Cardiac fibroblast (primary cell): Measurements from ENCODE around the gene PEX14.
"Not testable (repeated sequence)": the region's sequence is repeated elsewhere in the genome, so short reads cannot be mapped to it uniquely, and the experiment has no call there.

ENCODE experiments used
- DNase-seq, 2 donors: peaks; one replicate each; pipeline versions ENCODE4 v3.0.0 to v3.0.0-alpha.2; 2010; ENCODE audit warnings: low read depth in 2 of 2
- H3K4me3 ChIP-seq, 2 donors: replicated peaks in 1 of 2; 1 replicate in 1 of 2; 2 replicates in 1 of 2; pipeline ENCODE4 v1.5.1; 2011; ENCODE audit warnings: low read depth in 2 of 2, low read length in 2 of 2, mild to moderate bottlenecking in 2 of 2, moderate library complexity in 1 of 2
- TF ChIP-seq, protein P1 (sequence below): IDR thresholded peaks from one replicate; pipeline ENCODE4 v1.5.1; 2011; ENCODE audit warnings: low read depth, mild to moderate bottlenecking, low read length, inconsistent platforms

The PEX14 gene

DNA sequence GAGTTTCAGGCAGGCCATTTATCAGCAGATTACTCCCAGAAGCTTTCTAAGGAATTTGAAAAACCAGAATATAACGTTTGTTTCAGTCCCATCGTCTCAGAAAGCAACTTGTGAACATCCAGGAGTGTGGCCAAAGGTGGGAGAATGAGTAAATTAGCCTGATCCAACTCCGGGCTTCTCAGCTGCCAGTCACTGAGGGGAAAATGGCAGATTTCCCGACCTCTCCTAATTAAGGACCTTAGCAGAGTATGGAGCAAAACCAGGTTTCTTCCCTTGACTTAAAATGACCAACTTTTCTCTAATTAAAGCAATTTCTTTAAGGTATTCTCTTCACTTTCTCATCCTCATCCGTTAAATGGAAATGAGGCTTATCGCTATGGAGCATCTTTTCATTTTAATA, 23.9 kb upstream of the PEX14 start:
- H3K4me3 ChIP-seq, result no peak overlapping the region
- DNase-seq, result no peak
- TF ChIP-seq, protein P1, sequence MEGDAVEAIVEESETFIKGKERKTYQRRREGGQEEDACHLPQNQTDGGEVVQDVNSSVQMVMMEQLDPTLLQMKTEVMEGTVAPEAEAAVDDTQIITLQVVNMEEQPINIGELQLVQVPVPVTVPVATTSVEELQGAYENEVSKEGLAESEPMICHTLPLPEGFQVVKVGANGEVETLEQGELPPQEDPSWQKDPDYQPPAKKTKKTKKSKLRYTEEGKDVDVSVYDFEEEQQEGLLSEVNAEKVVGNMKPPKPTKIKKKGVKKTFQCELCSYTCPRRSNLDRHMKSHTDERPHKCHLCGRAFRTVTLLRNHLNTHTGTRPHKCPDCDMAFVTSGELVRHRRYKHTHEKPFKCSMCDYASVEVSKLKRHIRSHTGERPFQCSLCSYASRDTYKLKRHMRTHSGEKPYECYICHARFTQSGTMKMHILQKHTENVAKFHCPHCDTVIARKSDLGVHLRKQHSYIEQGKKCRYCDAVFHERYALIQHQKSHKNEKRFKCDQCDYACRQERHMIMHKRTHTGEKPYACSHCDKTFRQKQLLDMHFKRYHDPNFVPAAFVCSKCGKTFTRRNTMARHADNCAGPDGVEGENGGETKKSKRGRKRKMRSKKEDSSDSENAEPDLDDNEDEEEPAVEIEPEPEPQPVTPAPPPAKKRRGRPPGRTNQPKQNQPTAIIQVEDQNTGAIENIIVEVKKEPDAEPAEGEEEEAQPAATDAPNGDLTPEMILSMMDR, result no peak

DNA sequence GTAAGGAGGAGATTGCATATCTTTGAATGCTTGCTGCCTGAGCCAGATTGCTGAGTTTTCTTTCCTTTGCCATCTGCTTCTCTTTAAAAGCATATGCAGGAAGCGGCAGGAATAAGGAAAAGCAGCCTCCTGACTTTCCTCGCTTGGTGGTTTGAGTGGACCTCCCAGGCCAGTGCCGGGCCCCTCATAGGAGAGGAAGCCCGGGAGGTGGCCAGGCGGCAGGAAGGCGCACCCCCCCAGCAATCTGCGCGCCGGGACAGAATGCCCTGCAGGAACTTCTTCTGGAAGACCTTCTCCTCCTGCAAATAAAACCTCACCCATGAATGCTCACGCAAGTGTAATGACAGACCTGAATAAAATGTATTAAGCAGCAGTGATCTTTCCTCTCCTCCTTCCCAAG, 23.5 kb upstream of the PEX14 start:
- TF ChIP-seq, protein P1, result no peak
- DNase-seq, result peak; percentile 18 to 40
- H3K4me3 ChIP-seq, result peak overlapping the region in 1 of 2 donors; percentile 0

DNA sequence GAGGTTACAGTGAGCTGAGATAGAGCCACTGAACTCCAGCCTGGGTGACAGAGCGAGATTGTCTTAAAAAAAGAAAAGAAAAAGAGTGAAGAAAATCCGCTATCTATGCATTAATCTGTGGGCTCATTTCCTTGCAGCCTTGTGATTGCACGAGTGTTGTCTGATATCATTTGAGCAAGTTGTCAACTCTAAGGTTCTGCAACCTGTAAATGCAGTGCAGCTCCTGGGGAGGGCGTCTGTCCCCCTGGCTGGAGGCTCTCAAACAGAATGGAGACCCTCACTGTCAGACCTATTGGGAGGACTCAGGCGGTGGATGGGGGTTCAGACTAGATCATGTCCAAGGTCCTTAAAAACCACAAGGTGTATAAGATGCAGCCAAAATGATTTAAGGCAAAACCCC, 18.7 kb upstream of the PEX14 start:
- TF ChIP-seq, protein P1, result no peak
- no peak for DNase-seq
- H3K4me3 ChIP-seq, result no peak overlapping the region

DNA sequence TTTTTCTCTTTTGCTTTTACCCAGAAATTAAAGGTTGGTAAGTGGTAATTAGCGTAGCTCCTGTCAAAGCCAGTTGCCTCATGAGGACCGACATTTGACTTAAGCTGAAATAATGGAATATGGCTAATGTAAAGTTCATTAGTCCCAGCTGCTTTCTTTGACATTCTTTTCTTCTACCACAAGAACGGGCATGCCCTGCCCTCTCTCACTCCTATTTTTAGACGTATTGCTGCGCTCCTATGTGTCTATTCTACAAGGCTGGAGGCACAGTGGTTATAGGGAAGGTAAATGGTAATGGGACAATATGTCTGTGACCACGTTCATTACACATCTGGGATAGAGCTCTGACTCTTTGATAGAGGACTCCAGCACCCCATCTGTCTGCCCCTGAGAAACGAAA, 18.1 kb upstream of the PEX14 start:
- DNase-seq, result no peak
- TF ChIP-seq, protein P1, result no peak
- no peak overlapping the region for H3K4me3 ChIP-seq

DNA sequence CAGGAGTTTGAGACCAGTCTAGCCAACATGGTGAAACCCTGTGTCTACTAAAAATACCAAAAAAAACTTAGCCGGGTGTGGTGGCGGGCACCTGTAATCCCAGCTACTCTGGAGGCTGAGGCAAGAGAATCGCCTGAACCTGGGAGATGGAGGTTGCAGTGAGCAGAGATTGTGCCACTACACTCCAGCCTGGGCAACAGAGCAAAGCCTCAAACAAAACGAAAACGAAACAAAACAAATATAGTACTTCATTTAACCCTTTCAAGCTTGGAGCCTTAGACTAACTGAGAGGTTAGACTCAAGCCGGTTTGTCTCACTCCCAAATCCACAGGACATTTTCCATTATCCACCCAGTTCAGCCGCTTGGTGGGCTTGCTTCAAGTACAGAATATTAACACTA, 17.3 kb upstream of the PEX14 start:
- not testable (repeated sequence) for H3K4me3 ChIP-seq, DNase-seq

DNA sequence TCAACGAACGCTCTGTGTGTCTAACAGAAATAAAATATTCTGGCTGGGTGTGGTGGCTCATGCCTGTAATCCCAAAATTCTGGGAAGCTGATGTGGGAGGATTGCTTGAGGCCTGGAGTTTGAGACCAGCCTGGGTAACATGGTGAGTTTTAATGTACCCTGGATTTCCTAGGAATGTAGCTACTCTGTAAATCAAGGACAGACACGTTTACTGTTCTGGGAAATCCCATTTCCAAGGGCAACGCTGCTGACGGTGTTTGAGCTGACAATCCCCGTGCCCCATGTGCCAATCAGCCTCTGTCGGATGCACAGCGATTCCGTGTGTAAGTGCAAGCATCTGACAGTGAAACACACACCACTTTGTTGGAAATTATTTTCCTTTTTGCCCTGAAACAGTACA, 16.9 kb upstream of the PEX14 start:
- TF ChIP-seq, protein P1, result no peak
- no peak overlapping the region for H3K4me3 ChIP-seq
- DNase-seq, result no peak

DNA sequence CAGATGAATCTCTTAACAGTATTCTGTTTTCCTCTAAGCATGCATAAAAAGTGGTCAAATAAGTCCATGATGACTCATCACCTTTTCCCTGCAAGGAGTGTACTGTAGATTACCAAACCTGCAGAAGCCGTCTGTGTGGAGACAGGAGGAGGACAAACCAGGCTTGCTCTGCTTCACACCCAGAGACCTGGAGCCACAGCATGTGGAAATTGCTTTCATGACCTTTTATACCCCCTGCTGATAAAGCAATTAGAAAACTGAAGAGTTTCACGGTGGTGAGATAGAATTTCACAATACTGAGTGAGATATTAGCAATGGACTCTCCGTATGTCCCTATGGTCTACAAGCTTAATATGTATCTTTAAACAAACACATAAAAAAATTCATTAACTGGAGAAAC, 15.6 kb upstream of the PEX14 start:
- peak; percentile 78 for DNase-seq
- H3K4me3 ChIP-seq, result no peak overlapping the region
- TF ChIP-seq, protein P1, result no peak

DNA sequence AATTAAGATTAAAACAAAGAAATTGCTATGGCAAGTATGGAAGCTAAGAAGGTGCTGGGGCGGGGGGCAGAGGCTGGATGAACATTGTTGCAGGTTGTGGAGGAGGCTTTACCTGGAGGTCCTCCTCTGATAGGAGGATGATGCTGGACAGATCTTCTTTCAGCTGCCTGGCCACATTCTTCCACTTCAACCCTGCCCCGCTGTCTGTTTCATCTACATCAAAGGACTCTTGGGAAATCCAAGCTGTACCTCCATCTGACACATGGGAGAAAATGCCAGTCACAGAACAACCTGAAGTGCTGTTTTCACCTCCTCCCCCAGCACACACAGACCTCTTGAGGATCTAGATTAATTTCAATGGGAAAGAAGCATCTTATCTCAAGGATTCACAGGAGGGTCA, 7.7 kb upstream of the PEX14 start:
- TF ChIP-seq, protein P1, result no peak
- H3K4me3 ChIP-seq, result no peak overlapping the region
- no peak for DNase-seq
